ENCODE results near the gene SMDT1. TPM values are rescaled to one million over a fixed set of nuclear protein-coding genes. Genes with fewer than 3 reads are reported as not detected.

Gene SMDT1
- polyA plus RNA-seq, 3 donors, result 41.8 to 182 (median 180) TPM

GRCh38 chr22:42083119-42083518 lies 3.6 kb downstream of the SMDT1 start:
- no peak overlapping the region for H2AFZ ChIP-seq (ENCODE audit: insufficient read depth, low read depth, low read length, poor library complexity, severe bottlenecking)
- Mint-ChIP-seq H3K4me3 (no peak overlapping the region), H3K9me3 (no peaks in the 10 kb centered on the region), H3K36me3 (peaks cover 47 to 61% of the 10 kb centered on the region in 2 donors), H3K27me3 (ENCODE audit: low read depth in 3 of 3) (peaks cover 0 to 3% (median 0%) of the 10 kb centered on the region in 3 donors), H3K27ac (peak overlapping the region in 1 of 7 donors; percentile 62), H3K4me1 (peaks cover 30% of the 10 kb centered on the region)
- intact Hi-C loops (cut with micrococcal nuclease), result no loop called here
- H3K4me1 ChIP-seq (ENCODE audit: control insufficient read depth in 1 of 2, insufficient read depth in 2 of 2, low read length in 2 of 2), result peaks cover 19 to 28% of the 10 kb centered on the region in 2 donors
- H3K79me2 ChIP-seq (ENCODE audit: insufficient read depth, low read length), result peaks cover 63% of the 10 kb centered on the region
- no peak overlapping the region for H3K27ac ChIP-seq (ENCODE audit: low read depth in 1 of 2, low read length in 2 of 2)
- DNase-seq, result no peak
- H3K36me3 ChIP-seq (replicated peaks in 1 of 2; ENCODE audit: control insufficient read depth in 1 of 2, insufficient read depth in 2 of 2, low read length in 2 of 2), result peaks cover 39 to 59% of the 10 kb centered on the region in 2 donors
- 100% methylated on average over 2 of the region's 4 CpGs for WGBS (ENCODE audit: insufficient coverage)
- H3K4me2 ChIP-seq (replicated peaks; ENCODE audit: extremely low read depth, low read length, poor library complexity, severe bottlenecking), result no peak overlapping the region
- H4K20me1 ChIP-seq (ENCODE audit: insufficient read depth, low read length), result peaks cover 19% of the 10 kb centered on the region
- H3K9me3 ChIP-seq (replicated peaks in 1 of 2; ENCODE audit: control insufficient read depth in 1 of 2, insufficient read depth in 1 of 2, low read length in 2 of 2), result no peaks in the 10 kb centered on the region
- TF ChIP-seq CTCF (IDR thresholded peaks at IDR 0.05), result no peak
- H3K27me3 ChIP-seq (ENCODE audit: control insufficient read depth in 2 of 2, insufficient read depth in 2 of 2, low read length in 2 of 2), result no peaks in the 10 kb centered on the region
- H3K9ac ChIP-seq (ENCODE audit: insufficient read depth, low read length, poor library complexity, severe bottlenecking), result no peak overlapping the region
- H3K4me3 ChIP-seq (replicated peaks in 1 of 3; ENCODE audit: low read depth in 2 of 3, low read length in 3 of 3), result no peak overlapping the region

- Histone ChIP-seq H3K4me3 (replicated peaks in 1 of 3; ENCODE audit: low read depth in 2 of 3, low read length in 3 of 3) (no peak overlapping the region), H3K79me2 (ENCODE audit: insufficient read depth, low read length) (peaks cover 79% of the 10 kb centered on the region), H2AFZ (ENCODE audit: insufficient read depth, low read depth, low read length, poor library complexity, severe bottlenecking) (no peak overlapping the region), H3K27me3 (ENCODE audit: control insufficient read depth in 2 of 2, insufficient read depth in 2 of 2, low read length in 2 of 2) (no peaks in the 10 kb centered on the region), H3K9me3 (replicated peaks in 1 of 2; ENCODE audit: control insufficient read depth in 1 of 2, insufficient read depth in 1 of 2, low read length in 2 of 2) (no peaks in the 10 kb centered on the region), H3K9ac (ENCODE audit: insufficient read depth, low read length, poor library complexity, severe bottlenecking) (no peak overlapping the region), H3K27ac (ENCODE audit: low read depth in 1 of 2, low read length in 2 of 2) (no peak overlapping the region), H3K36me3 (replicated peaks in 1 of 2; ENCODE audit: control insufficient read depth in 1 of 2, insufficient read depth in 2 of 2, low read length in 2 of 2) (peaks cover 39 to 65% of the 10 kb centered on the region in 2 donors), H4K20me1 (ENCODE audit: insufficient read depth, low read length) (peaks cover 25% of the 10 kb centered on the region), H3K4me1 (ENCODE audit: control insufficient read depth in 1 of 2, insufficient read depth in 2 of 2, low read length in 2 of 2) (peaks cover 15 to 29% of the 10 kb centered on the region in 2 donors), H3K4me2 (replicated peaks; ENCODE audit: extremely low read depth, low read length, poor library complexity, severe bottlenecking) (no peak overlapping the region)
- Mint-ChIP-seq H3K4me3 (no peak overlapping the region), H3K36me3 (peaks cover 53 to 60% of the 10 kb centered on the region in 2 donors), H3K27me3 (ENCODE audit: low read depth in 3 of 3) (no peaks in the 10 kb centered on the region), H3K27ac (peak overlapping the region in 2 of 7 donors; percentile 60 to 63), H3K4me1 (peaks cover 28% of the 10 kb centered on the region), H3K9me3 (peaks cover 0 to 2% (median 0%) of the 10 kb centered on the region in 7 donors)
- no peak for DNase-seq
- 100% methylated on average over 2 of the region's 8 CpGs for WGBS (ENCODE audit: insufficient coverage)
- no peak for TF ChIP-seq CTCF (IDR thresholded peaks at IDR 0.05)
- intact Hi-C loops (cut with micrococcal nuclease), result no loop called here
Observed at GRCh38 chr22:42084874-42085273, 5.4 kb downstream of the SMDT1 start.
